K562 (cell line): ENCODE results near the gene AASDH. TPM values are rescaled to one million over a fixed set of nuclear protein-coding genes. Genes with fewer than 3 reads are reported as not detected.

Source experiments
- ATAC-seq: fragments of 200-7000 bp; cut with Tn5 transposase; 3 replicates; pipeline ENCODE4 v1.9.1; 2020; ENCODE audit warnings: moderate library complexity
- BruUV-seq: library from RNA; stranded (reverse); fragments of 400-500 nt; replicated peaks from 2 replicates; lab custom pipeline; 2021; lab: Mats Ljungman, UMichigan
- CTCF ChIA-PET: fragments of 300-600 bp; formaldehyde crosslinking; extraction: SDS; loops from one replicate; lab custom pipeline; 2021; ENCODE audit warnings: low intra/inter-chr PET ratio; lab: Yijun Ruan, JAX
- POLR2A ChIA-PET: fragments of 300-600, 350-650 bp; sonication (Branson Sonifier 250); formaldehyde crosslinking; extraction: SDS; loops from one replicate; lab custom pipeline; 2021; ENCODE audit warnings: antibody characterized with exemption, inconsistent platforms; lab: Yijun Ruan, JAX
- DNase-seq, 4 experiments: peaks; one replicate each; pipeline versions ENCODE4 v3.0.0 to v3.0.0-alpha.2; 2011 to 2018; ENCODE audit warnings: low spot score in 3 of 4, mixed read lengths in 3 of 4; ENCODE audit errors: extremely low read depth in 1 of 4
- FAIRE-seq: peaks from 2 replicates; lab custom pipeline; 2011; peaks lifted over from hg19 to GRCh38; lab: Jason Lieb, UNC
- H2AFZ ChIP-seq: 2 replicates; pipeline ENCODE4 v1.6.0; 2011; ENCODE audit warnings: low read depth, low read length, control low read depth, inconsistent platforms
- H3K27ac ChIP-seq: fragments of 200-600 bp; 3 replicates; pipeline ENCODE4 v1.8.0; 2011; ENCODE audit warnings: low read depth, mild to moderate bottlenecking, control low read depth, inconsistent platforms, low read length, moderate library complexity, mixed read lengths; ENCODE audit errors: extremely low read depth
- H3K27me3 ChIP-seq, 2 experiments: fragments of 300-600 bp in 1 of 2; 2 replicates in 1 of 2; 3 replicates in 1 of 2; pipeline versions ENCODE4 v1.6.0 to v1.8.0; 2011; ENCODE audit warnings: inconsistent platforms in 2 of 2, low read length in 2 of 2, mild to moderate bottlenecking in 1 of 2, mixed read lengths in 1 of 2, moderate library complexity in 1 of 2; ENCODE audit not compliant: control insufficient read depth in 2 of 2, insufficient read depth in 2 of 2
- H3K36me3 ChIP-seq: fragments of 300-600 bp; 3 replicates; pipeline ENCODE4 v1.8.0; 2011; ENCODE audit warnings: mild to moderate bottlenecking, low read length, inconsistent platforms; ENCODE audit not compliant: control insufficient read depth, insufficient read depth
- H3K4me1 ChIP-seq, 2 experiments: fragments of 200-600 bp in 1 of 2; replicated peaks in 1 of 2; 2 replicates in 1 of 2; 3 replicates in 1 of 2; pipeline versions ENCODE4 v1.5.1 to v1.8.0; 2011; ENCODE audit warnings: inconsistent platforms in 2 of 2, low read length in 2 of 2, mild to moderate bottlenecking in 1 of 2, mixed read lengths in 1 of 2, moderate library complexity in 1 of 2; ENCODE audit not compliant: control insufficient read depth in 2 of 2, insufficient read depth in 2 of 2
- H3K4me2 ChIP-seq: 2 replicates; pipeline ENCODE4 v1.6.1; 2011; ENCODE audit warnings: low read length, control low read depth, inconsistent platforms, mixed read lengths; ENCODE audit not compliant: insufficient read depth
- H3K4me3 ChIP-seq: fragments of 200-600 bp; sonication (generic), shearing (Covaris generic); 2 replicates; pipeline ENCODE4 v1.5.1; 2016; ENCODE audit warnings: control low read depth, inconsistent platforms
- H3K79me2 ChIP-seq: fragments of 200-600 bp; 3 replicates; pipeline ENCODE4 v1.8.0; 2011; ENCODE audit warnings: low read length, inconsistent platforms; ENCODE audit not compliant: control insufficient read depth, insufficient read depth
- H3K9ac ChIP-seq, 2 experiments: 2 replicates each; pipeline versions ENCODE4 v1.6.0 to v1.6.1; 2011; ENCODE audit warnings: low read depth in 2 of 2, low read length in 2 of 2, control low read depth in 1 of 2, inconsistent platforms in 1 of 2, mild to moderate bottlenecking in 1 of 2, mixed read lengths in 1 of 2; ENCODE audit not compliant: insufficient read depth in 1 of 2
- H3K9me1 ChIP-seq: one replicate; pipeline ENCODE4 v1.6.0; 2011; ENCODE audit warnings: inconsistent platforms, mild to moderate bottlenecking, low read length, moderate library complexity; ENCODE audit not compliant: control insufficient read depth, insufficient read depth
- H3K9me3 ChIP-seq: replicated peaks from 2 replicates; pipeline ENCODE4 v1.5.1; 2011; ENCODE audit warnings: low read depth, low read length, inconsistent platforms; ENCODE audit not compliant: control insufficient read depth, insufficient read depth
- H4K20me1 ChIP-seq: replicated peaks from 2 replicates; pipeline ENCODE4 v1.6.1; 2011; ENCODE audit warnings: low read length, inconsistent platforms, mixed read lengths; ENCODE audit not compliant: control insufficient read depth, insufficient read depth
- RB1 ChIP-seq: fragments of 450-650 bp; IDR thresholded peaks from 2 replicates; pipeline ENCODE4 v1.6.1; 2017; ENCODE audit warnings: low read depth, mild to moderate bottlenecking
- ZBTB1 ChIP-seq: sonication (generic); formaldehyde crosslinking; IDR thresholded peaks from 2 replicates; pipeline ENCODE4 v1.8.1; 2023; ENCODE audit warnings: missing genetic modification reagents, low read depth, mild to moderate bottlenecking, borderline replicate concordance
- ZBTB33 ChIP-seq: sonication (generic); formaldehyde crosslinking; IDR thresholded peaks from 2 replicates; pipeline ENCODE4 v1.8.1; 2023; ENCODE audit warnings: mild to moderate bottlenecking, missing genetic modification reagents
- ZBTB7A ChIP-seq: IDR thresholded peaks from 2 replicates; pipeline ENCODE4 v1.6.1; 2011; ENCODE audit warnings: low read depth, mild to moderate bottlenecking, low read length, moderate library complexity, borderline replicate concordance; ENCODE audit not compliant: control insufficient read depth
- ZBTB9 ChIP-seq: fragments of 450-650 bp; formaldehyde crosslinking; IDR thresholded peaks from 2 replicates; pipeline ENCODE4 v1.4.0; 2020; ENCODE audit warnings: mild to moderate bottlenecking, moderate library complexity
- ZC3H8 ChIP-seq: fragments of 450-650 bp; IDR thresholded peaks from 2 replicates; pipeline ENCODE4 v1.6.1; 2017
- WGBS: fragments of 100-300 bp; shearing (Covaris generic); methylation state at CpG from one replicate; pipeline ENCODE4 v1.1.6; 2016; ENCODE audit warnings: low coverage, mixed read lengths; ENCODE audit not compliant: insufficient coverage; ENCODE audit errors: missing lambda C conversion rate; 5-methylcytosine and 5-hydroxymethylcytosine counted together
- in situ Hi-C: fragments of 300-500 bp; cut with MboI; formaldehyde crosslinking; loops from 4 replicates; pipeline ENCODE4 v1.15.0; 2018; ENCODE audit warnings: inconsistent platforms, mixed read lengths
- intact Hi-C: fragments of 100-400 bp; cut with micrococcal nuclease; formaldehyde crosslinking; loops from 2 replicates; pipeline ENCODE4 v1.14.2; 2022
- polyA plus RNA-seq, 8 experiments: library from polyadenylated mRNA; depleted of rRNA in 4 of 8; stranded (reverse) in 5 of 8; unstranded in 3 of 8; fragments of >200 nt; fragmentation: Nextera tagmentation in 2 of 8; fragmentation: Illumina TruSeq in 1 of 8; extraction: Ambion mirVana in 2 of 8; extraction: Trizol in 1 of 8; gene quantifications; 2 replicates each; pipeline versions ENCODE4 v1.2.1 to v1.2.3, GENCODE V29; 2011 to 2014; ENCODE audit warnings: inconsistent platforms in 1 of 8, missing spikeins in 1 of 8
- total RNA-seq, 7 experiments: library from RNA; depleted of rRNA in 6 of 7; stranded (reverse); fragments of >200 nt in 6 of 7; fragmentation: Illumina TruSeq in 2 of 7; extraction: Trizol in 2 of 7; gene quantifications; 2 replicates each; pipeline versions ENCODE4 v1.2.1 to v1.2.3, GENCODE V29; 2011 to 2021; ENCODE audit warnings: low replicate concordance in 1 of 7
- TF ChIP-seq, protein P1 (sequence below): sonication (generic); formaldehyde crosslinking; IDR thresholded peaks from 2 replicates; pipeline ENCODE4 v1.8.0; 2022; ENCODE audit warnings: mild to moderate bottlenecking, low read depth, missing genetic modification reagents

Gene AASDH
- total and polyA plus RNA-seq, 9 of the 15 experiments (the other 6 are each of a cell fraction or from before 2014, with no cell fraction given): 8.6 to 29.7 (median 13.7) TPM

DNA sequence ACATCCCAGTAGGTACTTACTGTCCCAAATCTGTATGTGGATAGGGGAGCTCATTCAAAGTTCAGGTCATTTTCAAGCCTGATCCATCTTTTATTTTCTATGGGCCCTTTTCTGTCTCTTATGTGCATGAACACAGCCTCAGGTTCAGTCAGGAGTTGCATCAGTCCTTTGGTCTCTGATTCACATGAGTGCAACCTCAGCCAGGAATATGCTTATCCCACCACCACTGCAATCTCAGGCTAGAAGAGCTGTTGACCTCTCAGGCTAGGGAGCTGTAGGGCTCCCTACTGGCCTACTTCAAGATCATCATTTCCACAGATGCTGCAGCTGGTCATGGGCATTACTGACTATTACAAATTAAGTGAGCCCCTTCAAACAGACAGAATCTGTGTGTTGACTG is 27.2 kb downstream of the AASDH start:
- no peak overlapping the region for H3K27ac ChIP-seq
- no peaks in the 10 kb centered on the region for H4K20me1 ChIP-seq
- TF ChIP-seq ZBTB9 (CRISPR knock-in tag) (no peak), ZC3H8 (no peak), ZBTB1 (CRISPR knock-in tag) (no peak), RB1 (no peak), ZBTB7A (no peak)
- TF ChIP-seq, all 486 proteins: peak for 0
- H3K9ac ChIP-seq: no peak overlapping the region
- no peak for FAIRE-seq
- no peaks in the 10 kb centered on the region for H3K9me3 ChIP-seq
- no TSS peak for BruUV-seq
- H2AFZ ChIP-seq: no peak overlapping the region
- no peak for ATAC-seq
- no peak for DNase-seq
- no peaks in the 10 kb centered on the region for H3K9me1 ChIP-seq
- no peaks in the 10 kb centered on the region for H3K27me3 ChIP-seq
- POLR2A ChIA-PET: no interaction called here
- H3K4me1 ChIP-seq: no peaks in the 10 kb centered on the region
- intact Hi-C loops (no loop called here), in situ Hi-C loops (no loop called here)
- CTCF ChIA-PET: no interaction called here
- H3K79me2 ChIP-seq: no peaks in the 10 kb centered on the region
- H3K4me2 ChIP-seq: no peak overlapping the region
- H3K4me3 ChIP-seq: no peak overlapping the region
- H3K36me3 ChIP-seq: 0 out of 3 replicates have a peak, but pooled peaks cover 4% of the 10 kb centered on the region

GRCh38 chr4:56356650-56357049 is 30.6 kb downstream of the AASDH start:
- Histone ChIP-seq H3K79me2 (no peaks in the 10 kb centered on the region), H2AFZ (no peak overlapping the region)
- FAIRE-seq: no peak
- WGBS: 87% methylated on average over 9 of the region's 9 CpGs
- peak; percentile 55 for TF ChIP-seq ZBTB33 (CRISPR knock-in tag)
- TF ChIP-seq, protein P1, sequence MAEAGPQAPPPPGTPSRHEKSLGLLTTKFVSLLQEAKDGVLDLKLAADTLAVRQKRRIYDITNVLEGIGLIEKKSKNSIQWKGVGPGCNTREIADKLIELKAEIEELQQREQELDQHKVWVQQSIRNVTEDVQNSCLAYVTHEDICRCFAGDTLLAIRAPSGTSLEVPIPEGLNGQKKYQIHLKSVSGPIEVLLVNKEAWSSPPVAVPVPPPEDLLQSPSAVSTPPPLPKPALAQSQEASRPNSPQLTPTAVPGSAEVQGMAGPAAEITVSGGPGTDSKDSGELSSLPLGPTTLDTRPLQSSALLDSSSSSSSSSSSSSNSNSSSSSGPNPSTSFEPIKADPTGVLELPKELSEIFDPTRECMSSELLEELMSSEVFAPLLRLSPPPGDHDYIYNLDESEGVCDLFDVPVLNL: no peak
- TF ChIP-seq, all 486 proteins: peak for 1
- H3K9me3 ChIP-seq: no peaks in the 10 kb centered on the region
- H3K27ac ChIP-seq: no peak overlapping the region
- BruUV-seq: no TSS peak
- POLR2A ChIA-PET: interaction anchor here (0.7 kb wide), 1 partner anchor 14 kb away, joined by 3 read pairs; no protein-coding TSS in a partner anchor
- no peaks in the 10 kb centered on the region for H3K9me1 ChIP-seq
- intact Hi-C loops (no loop called here), in situ Hi-C loops (no loop called here)
- peaks cover 4% of the 10 kb centered on the region; the same call in 1 of the 3 replicates for H3K36me3 ChIP-seq
- no peaks in the 10 kb centered on the region for H3K4me1 ChIP-seq
- H3K9ac ChIP-seq: no peak overlapping the region
- H3K4me2 ChIP-seq: no peak overlapping the region
- CTCF ChIA-PET: no interaction called here
- no peak for ATAC-seq
- H3K4me3 ChIP-seq: no peak overlapping the region
- H4K20me1 ChIP-seq: no peaks in the 10 kb centered on the region
- no peak for DNase-seq
- no peaks in the 10 kb centered on the region for H3K27me3 ChIP-seq
